T-helper 2 cell treated with Interferon-gamma antibody and Interleukin-4, amounts not matched to agents 100 ng/mL and 5 ng/mL, for 36 hours (primary cell): ENCODE measurements around the gene KRT74. TPM values are rescaled to one million over a fixed set of nuclear protein-coding genes. Genes with fewer than 3 reads are reported as not detected.

Experiments
- intact Hi-C: fragments of 100-400 bp; cut with micrococcal nuclease; formaldehyde crosslinking; loops from one replicate; pipeline ENCODE4 v1.15.1; 2023
- total RNA-seq: library from RNA; stranded (reverse); gene quantifications from 2 replicates; pipeline ENCODE4 v1.2.3, GENCODE V29; 2022

Gene KRT74
- total RNA-seq, 1 donor from 2014 or later = not detected

- intact Hi-C loops = no loop called here
Observed at GRCh38 chr12:52522346-52523011, 51.2 kb downstream of the KRT74 start.

- intact Hi-C loops = no loop called here
Observed at GRCh38 chr12:52521568-52522266, 51.9 kb downstream of the KRT74 start.

GRCh38 chr12:52521175-52521567 is 52.5 kb downstream of the KRT74 start:
- intact Hi-C loops = no loop called here

GRCh38 chr12:52519826-52520662 is 53.6 kb downstream of the KRT74 start, which contains the start of gene KRT5:
KRT5 (minus strand) TSS chr12:52520394; CDS start chr12:52520296, 98 bp downstream.
- intact Hi-C loops = no loop called here

- intact Hi-C loops = no loop called here
Observed at GRCh38 chr12:52519387-52519703, 54.3 kb downstream of the KRT74 start.

GRCh38 chr12:52518574-52519386 is 54.9 kb downstream of the KRT74 start:
- intact Hi-C loops = no loop called here

GRCh38 chr12:52517888-52518287 is 55.8 kb downstream of the KRT74 start:
- intact Hi-C loops = no loop called here

GRCh38 chr12:52517005-52517835 is 56.4 kb downstream of the KRT74 start:
- intact Hi-C loops = no loop called here

GRCh38 chr12:52515927-52516831 is 57.5 kb downstream of the KRT74 start:
- intact Hi-C loops = no loop called here

Other genes starting within 250 kb of the KRT74 start
- not detected in 2 replicates for gene KRT85, start 206.4 kb downstream of the KRT74 start, total RNA-seq
- not detected in 2 replicates for gene KRT84, start 188.2 kb downstream of the KRT74 start, total RNA-seq
- gene KRT82, start 167.5 kb downstream of the KRT74 start, total RNA-seq = not detected in 2 replicates
- gene KRT75, start 139.5 kb downstream of the KRT74 start, total RNA-seq = not detected in 2 replicates
- not detected in 2 replicates for gene KRT6B, start 121.7 kb downstream of the KRT74 start, total RNA-seq
- not detected in 2 replicates for gene KRT6C, start 100.0 kb downstream of the KRT74 start, total RNA-seq
- not detected in 2 replicates for gene KRT6A, start 80.6 kb downstream of the KRT74 start, total RNA-seq
- not detected in 2 replicates for gene KRT5, start 53.4 kb downstream of the KRT74 start, total RNA-seq
- gene KRT71, start 20.7 kb downstream of the KRT74 start, total RNA-seq = not detected in 2 replicates
- 0.27 and 0.30 TPM in 2 replicates for gene KRT72, start 27.6 kb upstream of the KRT74 start, total RNA-seq
- 0.25 and 0.34 TPM in 2 replicates for gene KRT73, start 44.7 kb upstream of the KRT74 start, total RNA-seq
- gene KRT2, start 78.4 kb upstream of the KRT74 start, total RNA-seq = 0.07 and 0.09 TPM in 2 replicates
- gene KRT1, start 106.6 kb upstream of the KRT74 start, total RNA-seq = 8.1 and 9.2 TPM in 2 replicates
- gene KRT77, start 129.7 kb upstream of the KRT74 start, total RNA-seq = not detected in 2 replicates
- not detected in 2 replicates for gene KRT76, start 203.5 kb upstream of the KRT74 start, total RNA-seq
- not detected in 2 replicates for gene KRT3, start 222.3 kb upstream of the KRT74 start, total RNA-seq
- gene KRT4, start 240.3 kb upstream of the KRT74 start, total RNA-seq = not detected in 2 replicates